GM18519 (cell line): Measurements from ENCODE around the gene TENM4.

Source experiments
- ATAC-seq: cut with Tn5 transposase; IDR thresholded peaks from one replicate; pipeline ENCODE4 v1.9.1; 2021; ENCODE audit warnings: mild to moderate bottlenecking, moderate library complexity; ENCODE audit not compliant: unreplicated experiment, low FRiP score

TENM4 gene

DNA sequence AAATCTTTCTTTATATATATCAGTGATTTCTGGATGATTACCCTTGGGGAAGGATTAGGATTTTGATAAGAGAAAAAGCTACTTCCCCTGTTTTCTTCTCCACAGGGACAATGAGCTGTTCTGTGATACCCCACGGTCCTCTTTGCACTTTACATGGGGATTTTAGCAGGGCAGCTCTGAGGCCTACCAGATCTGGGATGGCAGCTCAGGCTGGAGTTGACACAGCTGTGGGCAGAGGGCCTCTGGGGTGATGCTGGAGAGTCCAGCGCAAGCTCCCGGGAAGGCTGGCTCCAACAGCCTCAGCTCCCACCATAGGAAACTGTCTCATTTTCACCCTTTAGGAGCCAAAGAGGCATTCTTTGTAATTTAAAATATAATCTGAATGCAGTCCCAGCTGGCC lies 482.4 kb downstream of the TENM4 start:
- ATAC-seq = no peak

DNA sequence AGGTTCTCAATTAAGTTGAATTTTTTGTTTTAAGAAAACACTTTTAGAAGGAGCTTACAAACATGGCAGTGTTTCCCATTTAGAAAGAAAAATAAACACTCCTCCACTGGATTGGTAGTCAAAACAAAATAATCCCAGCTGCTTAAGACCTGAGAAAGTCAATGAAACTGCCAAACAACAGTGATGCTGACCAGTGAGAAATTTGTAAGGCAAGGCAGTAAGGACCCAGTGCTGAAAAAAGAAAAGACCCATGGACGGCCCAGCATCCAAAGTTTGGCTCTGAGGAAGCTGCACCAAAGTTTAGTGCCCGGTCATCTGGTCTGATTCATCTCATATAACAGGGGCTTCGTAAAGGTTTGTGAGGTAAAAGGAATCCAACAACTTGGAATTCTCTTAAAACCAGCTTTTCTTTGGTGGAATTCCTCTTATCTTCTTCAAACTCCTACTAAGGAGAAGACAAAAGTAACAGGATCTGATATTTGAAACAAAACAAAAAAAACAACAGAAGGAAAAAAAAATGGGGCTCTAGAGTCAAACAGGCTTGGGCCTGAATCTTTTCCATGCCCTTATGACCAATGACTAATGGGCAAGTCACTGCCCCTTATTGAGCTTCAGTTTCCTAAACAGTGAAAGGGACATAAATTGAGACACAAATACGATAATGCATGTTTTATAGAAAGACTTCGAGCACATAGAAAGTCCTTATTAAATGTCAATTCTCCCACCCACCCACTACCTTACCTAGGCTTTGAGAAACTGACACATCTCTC lies 483.2 kb downstream of the TENM4 start:
- no peak for ATAC-seq

DNA sequence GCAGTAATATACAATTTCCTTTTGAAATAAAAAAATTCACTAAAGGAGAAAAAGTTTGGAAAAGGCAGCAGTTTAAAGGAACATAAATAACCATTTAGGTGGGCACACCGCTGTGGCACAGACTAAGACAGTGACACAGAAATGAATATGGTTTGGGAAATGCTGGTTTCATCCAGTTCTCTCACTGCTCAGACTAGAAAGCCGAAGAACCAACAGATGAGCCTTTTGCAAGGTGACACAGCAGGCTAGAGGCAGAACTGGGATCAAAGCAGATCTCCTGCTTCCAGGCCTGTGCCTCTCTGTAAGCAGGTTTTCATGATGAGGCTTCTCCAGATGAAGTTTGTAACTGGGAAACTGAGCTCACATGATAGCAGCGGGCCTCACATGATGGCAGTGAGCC lies 486.1 kb downstream of the TENM4 start:
- ATAC-seq = no peak

DNA sequence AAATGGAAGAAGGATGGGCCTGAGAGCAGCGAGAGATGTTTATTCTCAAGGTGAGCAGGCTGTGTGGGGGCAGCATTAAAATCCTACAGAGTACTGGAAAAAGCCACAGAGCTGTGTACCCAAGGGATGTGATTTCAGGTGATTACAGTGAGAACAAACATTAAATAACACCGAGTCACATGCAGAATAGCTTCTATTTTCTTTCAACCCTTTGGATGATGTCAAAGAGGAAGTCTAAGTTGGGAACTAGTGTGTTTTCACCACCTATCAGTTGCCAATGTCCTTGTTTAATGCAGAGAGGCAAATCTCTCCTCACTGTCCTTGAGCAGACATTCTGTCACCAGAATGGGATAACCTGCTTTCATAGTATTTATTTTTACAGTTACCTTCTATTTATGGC lies 486.6 kb downstream of the TENM4 start:
- no peak for ATAC-seq

DNA sequence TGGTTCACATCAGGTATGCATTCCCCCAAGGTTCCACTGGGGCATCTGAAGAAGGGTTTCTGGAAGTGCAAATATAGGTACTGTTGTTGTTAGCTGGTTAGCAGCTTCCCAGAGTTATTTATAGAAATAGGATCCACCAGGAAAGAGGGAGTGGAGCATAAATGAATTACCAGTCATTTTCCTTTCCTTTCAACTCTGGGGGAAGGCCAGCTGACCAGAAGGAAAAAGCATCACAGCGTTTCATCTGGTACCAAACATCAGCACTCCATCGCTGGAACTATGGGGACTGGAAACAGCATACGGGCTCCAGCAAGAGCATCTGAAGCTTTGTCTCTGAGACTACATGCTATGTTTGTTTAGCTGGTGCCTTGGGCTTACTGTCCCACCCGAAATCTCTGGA lies 487.9 kb downstream of the TENM4 start:
- ATAC-seq = no peak

DNA sequence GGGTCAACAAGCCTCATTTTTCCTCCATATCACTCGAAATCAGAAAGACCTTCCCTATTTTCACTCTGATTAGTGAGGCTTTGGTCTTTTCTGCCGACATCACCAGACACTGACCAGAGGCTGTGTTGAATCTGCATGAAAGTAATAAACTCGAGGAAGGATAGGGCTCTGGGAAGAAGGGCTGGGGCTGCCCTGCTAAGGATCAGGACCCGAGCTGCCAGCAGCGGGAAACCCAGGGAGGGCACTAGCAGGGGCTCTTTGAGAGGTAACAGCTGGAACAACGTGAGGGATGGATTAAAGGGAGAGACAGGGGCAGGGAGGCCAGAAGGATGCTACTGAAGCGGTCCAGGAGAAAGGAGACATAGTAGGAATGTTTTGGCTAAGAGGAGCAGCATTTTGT lies 488.7 kb downstream of the TENM4 start:
- no peak for ATAC-seq

DNA sequence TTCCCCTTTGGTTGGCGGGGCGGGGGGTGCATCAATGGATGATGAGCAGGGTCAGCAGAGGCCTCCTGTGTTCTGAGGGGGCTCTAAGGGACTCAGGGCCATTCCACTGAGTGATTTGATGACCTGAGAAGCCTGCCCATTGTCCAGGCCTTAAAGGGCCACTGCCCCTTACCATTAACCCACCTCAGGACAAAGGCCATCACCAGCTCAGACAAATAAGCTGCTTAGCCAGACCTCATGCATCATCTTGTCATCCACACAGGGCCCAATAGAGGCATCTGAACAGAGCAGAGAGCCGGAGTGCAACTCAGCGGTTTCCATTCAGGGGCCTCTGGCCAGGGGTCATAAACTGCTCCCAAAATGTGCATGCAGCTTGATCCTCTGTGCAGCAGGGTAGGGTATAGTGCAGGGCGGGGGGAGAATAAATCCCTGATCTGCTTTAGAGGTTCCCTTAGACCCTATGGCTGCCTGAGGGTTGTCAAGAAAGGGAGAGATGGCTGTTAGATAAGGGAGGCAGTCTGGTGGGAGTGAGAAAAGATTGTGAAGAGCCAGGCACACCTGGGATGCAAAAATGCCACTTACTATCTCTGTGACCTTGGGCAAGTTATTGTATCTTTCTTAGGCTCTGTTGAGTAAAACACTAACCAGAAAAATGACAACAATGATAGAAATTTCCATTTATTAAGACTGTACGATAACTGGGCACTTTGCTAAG lies 490.7 kb downstream of the TENM4 start:
- ATAC-seq = no peak

DNA sequence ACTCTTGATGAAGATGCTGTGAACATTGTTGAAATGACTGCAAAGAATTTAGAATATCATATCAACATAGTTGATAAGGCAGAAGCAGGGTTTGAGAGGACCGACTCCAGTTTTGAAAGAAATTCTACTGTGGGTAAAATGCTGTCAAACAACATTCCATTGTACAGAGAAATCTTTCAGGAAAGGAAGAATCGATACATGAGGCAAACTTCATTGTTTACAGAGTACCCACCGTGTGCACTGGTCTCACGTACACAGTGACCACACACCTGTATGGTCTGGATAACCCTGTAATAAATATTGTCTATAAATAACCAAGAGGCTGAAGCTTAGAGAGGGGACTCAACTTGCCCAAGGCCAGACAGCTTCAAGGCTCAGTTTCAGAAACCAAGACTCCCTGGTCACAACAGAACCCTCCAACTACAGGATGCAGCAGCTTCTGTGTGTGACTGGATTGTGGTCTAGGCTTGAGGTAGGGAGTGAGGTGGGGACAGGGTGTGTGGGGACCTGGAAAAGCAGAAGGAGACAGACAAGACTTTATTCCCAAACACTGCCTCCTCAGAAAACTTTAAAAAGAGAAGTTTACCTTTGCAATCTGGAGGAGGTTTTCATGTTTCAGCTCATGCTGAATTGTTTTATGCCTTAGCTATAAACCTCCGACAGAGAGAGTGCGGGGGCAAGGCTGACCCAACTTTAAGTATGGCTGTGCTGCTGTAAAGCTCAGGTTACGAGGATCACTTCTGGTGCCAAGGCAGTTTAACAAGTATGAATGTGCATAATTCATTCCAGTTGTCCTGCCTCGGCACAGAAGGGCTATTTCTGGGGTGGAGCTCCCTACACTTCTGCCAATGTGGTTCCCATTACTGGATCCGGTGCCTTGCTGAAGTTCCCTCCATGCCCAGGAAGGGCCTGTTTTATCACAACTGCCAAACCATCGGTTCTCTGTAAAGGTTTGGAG lies 493.6 kb downstream of the TENM4 start:
- no peak for ATAC-seq

DNA sequence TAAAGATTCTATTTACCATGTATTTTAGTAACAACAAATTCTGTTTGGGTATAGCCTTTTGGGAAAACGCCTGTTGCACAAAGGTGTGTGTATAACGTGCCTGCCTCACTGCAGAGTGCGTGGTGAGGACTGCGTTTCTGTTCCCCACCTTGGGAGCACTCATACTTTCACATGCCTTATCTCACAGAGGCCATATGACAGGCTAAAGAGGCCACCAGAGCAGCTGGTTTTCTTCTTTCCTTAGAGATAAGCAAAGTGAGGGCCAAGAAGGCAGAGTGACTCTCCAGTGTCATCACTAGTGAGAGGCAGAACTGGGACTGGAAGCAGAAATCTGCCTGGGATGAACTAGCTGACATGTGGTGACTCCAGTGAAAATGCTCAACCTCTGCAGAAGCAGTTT lies 497.0 kb downstream of the TENM4 start:
- ATAC-seq = no peak

DNA sequence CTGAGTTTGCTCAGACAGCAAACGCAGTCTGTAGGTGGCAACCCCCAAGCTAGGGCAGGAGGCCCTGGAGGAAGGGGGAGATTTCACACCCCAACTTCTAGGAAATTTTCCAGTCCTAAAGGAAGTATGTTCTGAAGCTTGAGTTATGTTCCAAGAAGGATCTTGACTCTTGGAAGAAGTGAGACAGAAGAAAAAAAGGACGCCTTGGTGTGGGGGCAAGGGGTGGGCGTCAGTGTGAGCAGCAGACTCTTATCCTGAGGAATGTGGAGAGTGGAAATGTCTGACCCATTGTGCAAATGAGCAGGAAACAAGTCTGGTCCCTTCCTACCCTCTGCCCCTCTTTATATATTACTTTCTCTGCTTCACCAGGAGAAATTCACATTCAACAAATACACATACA lies 497.7 kb downstream of the TENM4 start:
- ATAC-seq = no peak

DNA sequence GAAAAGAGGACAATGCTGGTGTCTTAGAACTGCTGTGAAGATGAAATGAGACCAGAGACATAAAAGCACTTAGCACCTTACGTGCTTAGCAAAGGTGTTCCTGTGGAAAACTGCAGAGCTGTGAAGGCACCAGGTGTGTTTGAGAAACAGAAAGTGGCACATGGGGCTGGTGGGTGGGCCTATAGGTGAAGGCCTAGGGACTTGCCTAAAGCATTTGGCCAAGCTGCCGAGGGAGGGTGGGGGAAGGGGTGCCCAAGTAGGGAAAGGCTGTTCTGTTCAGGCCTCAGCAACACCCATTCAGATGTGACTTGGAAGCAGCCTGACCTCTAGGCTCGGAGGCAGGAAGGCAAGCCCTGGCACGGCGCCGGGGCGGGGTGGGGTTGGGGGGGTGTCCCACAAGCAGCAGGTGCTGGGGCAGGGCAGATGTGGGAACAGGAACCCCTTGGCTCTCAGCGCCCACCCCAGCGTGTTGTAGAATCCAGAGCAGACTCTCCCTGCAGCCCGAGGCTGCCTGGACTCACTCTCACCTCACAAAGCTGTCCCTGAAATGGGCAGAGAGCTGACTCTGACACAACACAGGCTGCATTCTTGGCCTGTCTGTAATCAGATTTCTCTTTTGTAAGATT lies 499.5 kb downstream of the TENM4 start:
- ATAC-seq = no peak

DNA sequence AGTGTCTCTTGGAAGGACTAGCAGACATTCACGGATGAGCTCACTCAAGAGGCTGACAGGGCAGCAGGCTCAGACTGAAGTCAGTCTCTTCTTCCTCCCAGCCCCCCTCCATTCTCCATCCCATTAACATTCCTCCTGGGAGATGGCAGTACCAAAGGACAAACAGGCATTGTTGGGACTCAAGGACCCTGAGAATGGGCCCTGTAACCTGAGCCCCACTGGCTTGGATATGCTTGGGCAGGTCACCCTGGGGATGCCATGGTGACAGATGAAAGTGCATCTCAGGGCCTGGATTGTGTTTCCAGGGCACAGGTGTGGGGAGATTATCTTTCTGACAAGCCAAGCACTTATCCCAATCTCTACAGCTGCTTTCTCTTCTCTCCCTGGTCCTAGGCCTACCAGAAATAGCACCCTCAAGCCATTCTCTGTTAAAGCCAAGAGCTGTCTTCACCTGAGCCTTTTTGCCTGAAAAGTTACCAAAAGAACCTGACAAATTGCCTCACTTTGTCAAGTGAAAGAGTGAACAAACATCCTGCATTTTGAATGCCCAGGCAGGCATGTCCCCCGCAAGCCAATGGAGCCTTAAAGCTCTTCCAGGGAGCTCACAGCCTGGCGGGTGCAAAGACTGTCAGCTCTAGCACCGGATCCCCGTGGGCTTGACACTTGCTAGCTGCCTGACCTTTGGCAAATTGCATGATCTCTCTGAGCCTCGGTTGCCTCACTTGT lies 500.2 kb downstream of the TENM4 start:
- ATAC-seq = no peak

DNA sequence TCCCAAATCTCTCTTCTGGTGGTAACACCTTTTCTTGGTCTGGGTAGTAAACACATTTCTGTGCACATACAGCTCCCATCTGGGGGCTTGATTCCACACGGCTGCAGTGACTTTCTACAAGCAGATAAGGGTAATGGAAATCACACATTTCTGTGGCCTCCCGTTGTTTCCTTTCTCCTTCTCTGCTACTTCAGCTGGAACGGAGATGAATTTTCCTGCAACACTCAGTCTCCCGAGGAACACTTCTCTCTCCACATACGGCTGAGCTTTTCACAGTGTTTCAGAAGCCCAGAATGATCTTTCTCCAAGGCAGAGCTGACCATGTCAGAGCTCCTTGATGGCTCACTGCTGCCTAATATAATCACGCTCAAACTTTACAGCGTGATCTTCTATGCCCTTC lies 501.9 kb downstream of the TENM4 start:
- ATAC-seq = no peak

DNA sequence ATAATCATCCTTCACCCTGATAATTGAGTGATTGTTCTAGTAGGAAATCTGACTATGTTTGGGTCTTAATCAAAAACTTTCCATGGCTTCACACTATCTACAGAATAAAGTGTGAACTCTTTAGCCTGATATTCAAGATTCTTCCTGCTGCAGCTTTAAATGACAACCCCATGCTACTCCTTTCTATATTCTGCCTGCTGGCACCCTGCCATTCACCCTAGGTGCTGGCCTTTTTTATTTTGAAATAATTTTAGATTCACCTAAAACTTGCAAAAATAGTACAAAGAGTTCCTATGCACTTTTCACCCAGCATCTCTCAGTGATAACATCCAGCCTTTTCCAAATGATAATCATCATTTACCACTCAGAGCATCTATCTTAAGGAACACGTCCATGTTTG lies 502.8 kb downstream of the TENM4 start:
- no peak for ATAC-seq

DNA sequence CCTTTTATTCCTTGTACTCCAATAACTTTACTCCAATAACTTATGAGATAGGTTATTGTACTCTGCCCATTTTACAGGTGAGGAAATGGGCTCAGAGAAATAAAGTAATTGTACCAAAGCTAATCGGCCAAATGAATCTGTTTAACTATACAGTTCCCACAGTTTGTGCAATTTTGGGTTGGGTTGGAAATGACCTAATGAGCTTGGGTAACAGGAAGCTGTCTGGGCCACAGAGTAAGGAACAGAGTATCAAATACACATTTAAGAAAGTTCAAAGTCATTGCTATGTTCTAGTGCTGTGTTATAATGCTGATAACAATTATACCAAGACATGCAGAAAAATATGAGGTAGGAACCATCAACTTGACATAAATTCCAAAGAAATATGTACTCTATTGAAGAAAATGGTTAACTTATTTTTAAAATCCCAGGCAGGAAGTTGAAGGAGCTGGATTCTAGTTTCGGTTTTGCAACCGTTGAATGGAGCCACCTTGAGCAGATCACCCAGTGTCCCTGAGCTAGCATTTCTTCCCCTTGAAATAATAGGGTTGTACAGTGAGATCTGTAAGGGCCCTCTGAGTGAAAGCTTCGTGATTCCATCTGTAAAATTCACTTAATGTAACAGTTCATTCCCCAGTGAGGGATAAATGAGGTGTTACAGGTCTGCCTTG lies 505.3 kb downstream of the TENM4 start:
- ATAC-seq = no peak

DNA sequence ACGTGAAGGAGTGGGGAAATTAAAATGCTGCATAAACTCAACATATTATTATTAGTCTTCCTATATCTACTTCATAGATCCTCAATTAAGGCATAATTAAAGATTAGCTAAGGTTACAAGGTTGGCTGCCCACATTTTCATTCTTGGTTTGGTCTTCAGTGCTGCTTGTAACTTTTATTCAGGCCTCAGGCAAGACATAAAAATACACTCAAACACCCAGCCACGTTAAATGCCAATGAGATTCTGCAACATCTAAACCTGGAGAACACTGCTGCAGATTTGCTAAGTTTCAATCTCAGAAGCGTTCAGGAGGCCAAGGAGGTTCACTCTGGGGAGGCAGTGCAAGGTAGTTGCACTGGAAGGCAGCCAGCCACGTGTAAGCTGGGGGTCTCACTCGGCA lies 507.5 kb downstream of the TENM4 start:
- no peak for ATAC-seq

DNA sequence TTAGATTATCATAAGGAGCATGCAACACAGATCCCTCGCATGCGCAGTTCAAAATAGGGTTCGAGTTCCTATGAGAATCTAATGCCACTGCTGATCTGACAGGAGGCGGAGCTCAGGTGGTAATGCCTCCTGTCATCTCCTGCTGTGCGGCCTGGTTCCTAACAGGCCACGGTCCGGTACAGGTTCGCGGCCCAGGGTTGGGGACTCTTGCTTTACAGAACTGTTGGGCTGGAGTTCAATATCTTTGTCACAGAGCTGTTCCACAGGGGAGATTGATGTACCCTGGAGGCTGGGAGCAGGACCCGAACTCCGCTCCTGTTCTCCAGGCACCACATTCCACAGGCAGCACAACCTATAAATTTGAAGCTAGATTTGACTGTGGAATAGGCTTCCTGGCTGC lies 508.1 kb downstream of the TENM4 start:
- ATAC-seq = no peak

DNA sequence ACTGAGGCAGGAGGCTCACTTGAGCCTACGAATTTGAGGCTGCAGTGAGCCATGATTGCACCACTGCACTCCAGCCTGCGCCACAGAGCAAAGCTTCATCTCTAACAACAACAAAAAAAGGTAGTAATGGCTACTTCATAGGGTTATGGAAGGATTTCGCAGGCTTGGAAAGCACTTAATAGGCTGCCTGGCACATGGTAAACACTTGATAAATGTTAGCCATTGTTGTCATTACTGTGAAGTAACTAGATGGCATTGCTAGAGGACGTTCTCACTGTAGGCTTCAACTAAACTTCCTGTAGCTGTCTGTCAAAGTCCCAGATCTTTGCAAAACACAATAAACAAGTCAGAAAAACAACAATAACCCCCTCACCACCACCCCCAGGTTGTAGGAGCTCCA lies 508.9 kb downstream of the TENM4 start:
- ATAC-seq = no peak

DNA sequence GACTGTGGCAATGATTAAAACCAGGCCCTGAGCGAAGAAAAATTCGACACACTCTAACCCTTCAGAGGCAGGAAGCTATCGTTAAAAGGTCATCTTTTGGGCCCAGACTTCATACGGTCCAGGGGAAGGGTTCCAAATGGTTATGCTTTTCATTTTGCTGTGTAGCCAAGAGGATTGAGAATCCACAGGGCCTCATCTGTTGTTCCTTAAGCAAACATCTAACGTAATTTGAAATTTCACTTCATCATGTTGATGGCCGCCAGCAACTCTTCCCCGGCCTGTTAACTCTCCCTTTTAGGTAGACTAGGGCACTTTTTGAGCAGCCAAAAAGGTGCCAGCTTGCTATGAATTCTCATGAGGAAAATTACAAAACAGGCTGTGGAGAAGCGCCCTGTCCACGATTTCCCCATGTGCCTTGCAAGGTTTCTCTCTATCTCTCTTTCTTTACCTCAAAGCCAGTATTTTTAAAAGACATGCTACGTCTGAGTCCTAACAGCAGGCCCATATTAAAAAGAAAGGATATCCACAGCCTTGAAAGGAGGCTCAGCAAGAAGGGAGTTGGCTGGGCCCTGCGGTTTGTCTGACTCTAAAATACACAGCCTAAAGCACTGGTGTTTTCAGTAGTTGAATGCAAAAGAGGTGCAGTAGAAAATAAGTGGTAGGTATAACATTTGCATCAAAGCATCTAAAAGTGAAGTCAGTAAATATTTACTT lies 509.9 kb downstream of the TENM4 start:
- ATAC-seq = no peak
